ENCODE measurements around the gene TNS3.
A peak's percentile ranks its signal among the peaks of the same experiment; 100 is the strongest.

TNS3 gene

GRCh38 chr7:47456210-47456955 lies 125.5 kb downstream of the TNS3 start:
- Mint-ChIP-seq H3K9me3 (no peaks in the 10 kb centered on the region), H3K27me3 (ENCODE audit: low read depth, poor library complexity) (peaks cover 5% of the 10 kb centered on the region), H3K4me1 (peaks cover 45% of the 10 kb centered on the region), H3K27ac (no peak overlapping the region), H3K4me3 (no peak overlapping the region), H3K36me3 (ENCODE audit: low read depth) (no peaks in the 10 kb centered on the region)
- DNase-seq = no peak
- TF ChIP-seq, protein P1, sequence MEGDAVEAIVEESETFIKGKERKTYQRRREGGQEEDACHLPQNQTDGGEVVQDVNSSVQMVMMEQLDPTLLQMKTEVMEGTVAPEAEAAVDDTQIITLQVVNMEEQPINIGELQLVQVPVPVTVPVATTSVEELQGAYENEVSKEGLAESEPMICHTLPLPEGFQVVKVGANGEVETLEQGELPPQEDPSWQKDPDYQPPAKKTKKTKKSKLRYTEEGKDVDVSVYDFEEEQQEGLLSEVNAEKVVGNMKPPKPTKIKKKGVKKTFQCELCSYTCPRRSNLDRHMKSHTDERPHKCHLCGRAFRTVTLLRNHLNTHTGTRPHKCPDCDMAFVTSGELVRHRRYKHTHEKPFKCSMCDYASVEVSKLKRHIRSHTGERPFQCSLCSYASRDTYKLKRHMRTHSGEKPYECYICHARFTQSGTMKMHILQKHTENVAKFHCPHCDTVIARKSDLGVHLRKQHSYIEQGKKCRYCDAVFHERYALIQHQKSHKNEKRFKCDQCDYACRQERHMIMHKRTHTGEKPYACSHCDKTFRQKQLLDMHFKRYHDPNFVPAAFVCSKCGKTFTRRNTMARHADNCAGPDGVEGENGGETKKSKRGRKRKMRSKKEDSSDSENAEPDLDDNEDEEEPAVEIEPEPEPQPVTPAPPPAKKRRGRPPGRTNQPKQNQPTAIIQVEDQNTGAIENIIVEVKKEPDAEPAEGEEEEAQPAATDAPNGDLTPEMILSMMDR (IDR thresholded peaks at IDR 0.05) = no peak

DNA sequence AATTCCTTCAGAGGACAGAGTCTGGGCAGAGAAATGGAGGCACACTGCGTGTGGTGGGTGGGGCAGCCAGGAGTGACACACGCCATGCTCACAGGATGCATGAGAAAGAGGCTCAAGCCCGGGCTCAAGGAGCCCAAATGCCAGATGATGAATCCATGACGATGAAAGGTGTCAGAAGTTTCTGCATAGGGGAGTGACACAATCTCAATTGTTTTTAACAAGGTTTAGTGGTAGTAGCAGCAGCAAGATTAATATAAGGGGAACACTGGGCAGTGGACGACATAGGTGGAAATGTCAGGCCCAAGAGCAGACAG lies 126.1 kb downstream of the TNS3 start:
- Mint-ChIP-seq H3K27me3 (ENCODE audit: low read depth, poor library complexity) (peaks cover 3% of the 10 kb centered on the region), H3K27ac (no peak overlapping the region), H3K4me1 (peaks cover 44% of the 10 kb centered on the region), H3K9me3 (no peaks in the 10 kb centered on the region), H3K4me3 (no peak overlapping the region), H3K36me3 (ENCODE audit: low read depth) (no peaks in the 10 kb centered on the region)
- no peak for DNase-seq
- TF ChIP-seq, protein P1 (IDR thresholded peaks at IDR 0.05) = no peak

GRCh38 chr7:47454974-47455871 lies 126.7 kb downstream of the TNS3 start:
- Mint-ChIP-seq H3K4me1 (peaks cover 44% of the 10 kb centered on the region), H3K27me3 (ENCODE audit: low read depth, poor library complexity) (no peaks in the 10 kb centered on the region), H3K36me3 (ENCODE audit: low read depth) (no peaks in the 10 kb centered on the region), H3K9me3 (no peaks in the 10 kb centered on the region), H3K27ac (no peak overlapping the region), H3K4me3 (no peak overlapping the region)
- TF ChIP-seq, protein P1 (IDR thresholded peaks at IDR 0.05) = no peak
- DNase-seq = no peak

- DNase-seq = no peak
- Mint-ChIP-seq H3K9me3 (no peaks in the 10 kb centered on the region), H3K27ac (peak overlapping the region; percentile 26), H3K4me1 (peaks cover 44% of the 10 kb centered on the region), H3K27me3 (ENCODE audit: low read depth, poor library complexity) (no peaks in the 10 kb centered on the region), H3K4me3 (no peak overlapping the region), H3K36me3 (ENCODE audit: low read depth) (no peaks in the 10 kb centered on the region)
- TF ChIP-seq, protein P1 (IDR thresholded peaks at IDR 0.05) = no peak
Observed at GRCh38 chr7:47454069-47454973, 127.6 kb downstream of the TNS3 start.

DNA sequence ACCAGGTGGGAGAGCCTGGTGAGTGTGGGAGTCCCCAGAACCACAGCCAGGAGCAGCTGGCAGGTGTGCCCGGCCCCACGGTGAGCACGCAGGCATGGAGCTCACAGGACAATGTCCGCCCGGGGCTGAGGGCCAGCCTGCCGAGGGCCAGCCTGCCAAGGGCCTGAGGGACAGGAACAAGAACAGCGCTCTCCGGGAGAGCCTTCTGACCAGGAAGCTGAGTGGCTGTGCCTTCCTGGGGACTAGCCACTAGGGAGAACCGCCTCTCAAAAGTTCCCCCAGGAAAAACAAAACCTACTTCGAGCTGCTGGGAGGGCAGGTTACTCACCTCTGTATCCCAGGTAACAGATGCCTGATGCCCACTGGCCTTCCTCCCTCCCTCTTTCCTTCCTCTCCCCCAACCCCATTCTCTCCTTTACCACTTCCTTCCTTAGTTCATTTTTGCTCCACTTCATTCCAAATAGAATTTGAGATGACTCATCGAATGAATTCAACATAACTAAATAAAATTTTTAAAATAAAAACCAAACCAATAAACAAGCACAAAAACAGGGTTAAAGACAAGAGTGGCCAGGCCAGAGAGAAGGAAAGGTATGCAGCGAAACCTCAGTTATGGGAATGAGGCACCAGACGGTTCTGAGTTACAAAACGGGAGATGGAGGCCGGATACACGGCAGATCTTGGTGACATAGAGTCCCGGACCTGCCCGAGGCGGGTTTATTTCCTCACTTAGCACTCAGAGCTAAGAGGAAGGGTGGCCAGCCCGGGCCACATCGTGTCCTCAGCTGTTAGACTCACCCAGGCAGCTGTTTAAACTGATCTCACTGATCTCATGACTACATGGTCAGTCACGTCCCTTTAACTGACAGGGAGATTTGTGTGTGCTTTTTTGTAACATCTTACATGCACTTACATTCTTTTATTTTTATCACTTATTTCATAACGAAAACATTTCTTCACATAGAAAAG lies 128.5 kb downstream of the TNS3 start:
- TF ChIP-seq, protein P1 (IDR thresholded peaks at IDR 0.05) = no peak

More for the DNA sequence above, 128.5 kb downstream of the TNS3 start:
- H3K27ac Mint-ChIP-seq = peak overlapping the region; percentile 26
- H3K4me3 Mint-ChIP-seq = no peak overlapping the region
- H3K4me1 Mint-ChIP-seq = peaks cover 44% of the 10 kb centered on the region
- no peaks in the 10 kb centered on the region for H3K36me3 Mint-ChIP-seq (ENCODE audit: low read depth)
- no peaks in the 10 kb centered on the region for H3K9me3 Mint-ChIP-seq
- peaks cover 3% of the 10 kb centered on the region for H3K27me3 Mint-ChIP-seq (ENCODE audit: low read depth, poor library complexity)
- no peak for DNase-seq

All from nephron progenitor cell (in vitro differentiated cells).